ENCODE data around the gene MRPS35.
"Not testable (repeated sequence)": the region's sequence is repeated elsewhere in the genome, so short reads cannot be mapped to it uniquely, and the experiment has no call there.

The MRPS35 gene

DNA sequence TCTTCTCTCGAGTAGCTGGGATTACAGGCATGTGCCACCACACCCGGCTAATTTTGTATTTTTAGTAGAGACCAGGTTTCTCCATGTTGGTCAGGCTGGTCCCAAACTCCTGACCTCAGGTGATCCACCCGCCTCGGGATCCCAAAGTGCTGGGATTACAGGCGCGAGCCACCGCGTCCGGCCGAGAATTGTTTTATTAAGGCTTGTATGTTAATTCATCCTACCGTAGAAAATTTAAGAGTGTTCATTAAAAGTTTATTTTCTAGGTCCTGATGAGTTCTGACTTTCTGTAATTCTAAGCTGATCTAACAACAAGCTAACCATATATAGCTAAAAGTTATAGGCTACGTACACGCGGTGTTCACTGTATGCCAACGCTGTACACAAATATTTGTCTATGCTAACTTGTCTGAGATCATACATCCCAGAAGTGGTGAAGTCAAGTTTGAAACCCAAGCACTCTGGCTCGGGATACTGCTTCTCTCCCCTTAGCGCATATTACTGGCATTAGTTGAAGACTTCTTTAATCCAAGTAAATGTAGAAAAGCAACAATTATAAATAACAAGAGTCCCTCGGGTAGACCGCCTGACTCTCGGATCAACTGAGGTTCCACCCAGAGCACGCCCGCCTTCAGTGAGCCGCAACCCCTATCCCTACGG is 570 bp upstream of the MRPS35 start:
- DNase-seq = no peak

DNA sequence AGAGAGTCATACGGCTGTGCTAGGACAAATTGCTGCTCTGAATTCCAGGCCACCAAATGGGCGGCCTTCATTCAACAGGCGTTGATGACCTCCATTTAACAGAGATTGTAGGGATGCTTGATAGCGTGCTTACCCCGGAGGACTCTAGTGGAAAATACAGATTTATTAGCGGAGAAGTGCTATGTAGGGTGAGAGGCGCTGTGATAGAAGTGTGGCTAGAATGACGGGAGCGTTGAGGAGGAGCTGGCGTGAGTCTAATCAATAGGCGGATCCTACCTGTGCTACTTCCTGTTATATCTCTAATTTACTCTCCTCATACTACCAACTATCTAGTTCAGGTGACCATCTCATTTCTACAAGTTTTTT is 668 bp downstream of the MRPS35 start:
- DNase-seq = no peak

DNA sequence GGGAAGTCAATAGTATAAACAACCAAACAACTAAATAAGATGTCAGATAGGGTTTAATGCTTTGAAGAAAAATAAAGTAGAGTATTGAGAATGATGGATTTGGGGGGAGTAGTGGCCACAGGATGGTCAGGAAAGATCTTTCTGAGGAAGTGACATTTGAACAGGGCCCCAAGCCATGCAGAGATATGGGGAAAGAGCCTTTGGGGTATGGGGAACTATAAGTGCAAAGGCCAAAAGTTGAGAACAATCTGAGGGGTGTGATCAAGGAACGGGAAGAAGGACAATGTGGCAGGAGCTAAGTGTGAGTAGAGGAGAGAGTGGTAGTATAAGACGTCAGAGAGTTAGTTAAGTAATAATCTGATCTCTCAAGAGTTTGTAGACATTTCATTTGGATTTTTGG is 1.3 kb downstream of the MRPS35 start:
- no peak for DNase-seq

GRCh38 chr12:27723212-27723611 is 12.6 kb downstream of the MRPS35 start:
- DNase-seq = no peak

- no peak for DNase-seq
These were observed 19.5 kb downstream of the MRPS35 start for GRCh38 chr12:27730097-27730588.

GRCh38 chr12:27732281-27732680 is 21.6 kb downstream of the MRPS35 start:
- DNase-seq = no peak

- peak in 1 of 2 experiments; percentile 50 for DNase-seq
These were observed 22.5 kb downstream of the MRPS35 start for GRCh38 chr12:27733052-27733656.

- DNase-seq = no peak
These were observed 23.2 kb downstream of the MRPS35 start for GRCh38 chr12:27733791-27734190.

GRCh38 chr12:27734321-27734720 is 23.7 kb downstream of the MRPS35 start:
- not testable (repeated sequence) for DNase-seq

DNA sequence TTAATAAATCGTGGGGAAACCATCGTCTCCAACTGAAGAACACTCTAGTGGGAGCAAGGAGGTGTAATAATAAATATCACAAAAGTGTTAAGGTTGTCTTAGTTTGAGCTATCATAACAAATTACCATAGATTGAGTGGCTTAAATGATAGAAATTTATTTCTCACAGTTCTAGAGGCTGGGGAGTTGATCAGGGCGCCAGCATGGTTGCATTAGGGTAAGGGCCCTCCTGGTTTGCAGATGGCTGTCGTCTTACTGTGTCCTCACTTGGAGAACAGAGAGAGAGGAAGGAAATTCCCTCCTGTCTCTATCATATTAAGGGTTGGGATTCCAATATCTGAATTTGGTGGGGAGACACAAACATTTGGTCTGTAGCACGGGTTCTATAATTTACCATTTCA is 33.0 kb downstream of the MRPS35 start:
- no peak for DNase-seq

DNA sequence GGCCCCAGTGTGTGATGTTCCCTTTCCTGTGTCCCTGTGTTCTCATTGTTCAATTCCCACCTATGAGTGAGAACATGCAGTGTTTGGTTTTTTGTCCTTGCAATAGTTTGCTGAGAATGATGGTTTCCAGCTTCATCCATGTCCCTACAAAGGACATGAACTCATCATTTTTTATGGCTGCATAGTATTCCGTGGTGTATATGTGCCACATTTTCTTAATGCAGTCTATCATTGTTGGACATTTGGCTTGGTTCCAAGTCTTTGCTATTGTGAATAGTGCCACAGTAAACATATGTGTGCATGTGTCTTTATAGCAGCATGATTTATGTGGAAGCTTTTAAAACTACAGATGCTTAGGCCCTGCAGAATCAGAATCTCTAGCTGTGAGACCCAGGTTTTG is 35.1 kb downstream of the MRPS35 start:
- not testable (repeated sequence) for DNase-seq

DNA sequence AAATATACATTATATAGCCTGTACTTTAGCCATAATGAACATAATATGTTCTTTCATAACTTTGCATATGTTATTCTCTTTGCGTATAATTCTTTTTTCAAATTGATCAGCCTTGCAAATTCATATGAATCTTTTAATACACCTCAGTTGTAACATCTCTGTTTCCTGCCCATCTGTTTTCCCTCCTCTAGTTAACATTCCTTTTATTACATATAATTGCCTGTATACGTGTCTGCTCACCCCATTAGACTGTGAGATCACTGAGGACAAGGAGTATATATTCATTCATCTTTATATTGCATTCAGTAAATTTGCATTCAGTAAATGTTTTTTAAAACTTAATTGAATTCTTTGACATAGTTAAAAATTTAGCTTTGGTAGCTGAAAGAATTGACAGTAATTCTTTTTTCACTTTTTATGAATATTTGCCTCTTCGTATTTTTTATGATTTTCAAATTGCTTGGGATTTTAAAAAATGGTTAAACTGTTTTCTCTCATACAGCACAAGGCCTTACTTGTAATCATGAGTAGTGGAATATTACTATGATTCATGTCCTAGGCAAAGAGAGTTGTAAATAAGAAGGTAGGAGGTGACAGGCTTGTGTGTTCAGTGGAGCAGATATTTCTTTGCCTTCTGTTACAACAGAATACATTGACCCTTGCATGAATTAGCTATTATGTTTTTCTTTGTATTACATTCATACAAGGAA is 36.6 kb downstream of the MRPS35 start:
- no peak for DNase-seq

GRCh38 chr12:27751386-27752047 is 40.9 kb downstream of the MRPS35 start:
- DNase-seq = no peak

DNA sequence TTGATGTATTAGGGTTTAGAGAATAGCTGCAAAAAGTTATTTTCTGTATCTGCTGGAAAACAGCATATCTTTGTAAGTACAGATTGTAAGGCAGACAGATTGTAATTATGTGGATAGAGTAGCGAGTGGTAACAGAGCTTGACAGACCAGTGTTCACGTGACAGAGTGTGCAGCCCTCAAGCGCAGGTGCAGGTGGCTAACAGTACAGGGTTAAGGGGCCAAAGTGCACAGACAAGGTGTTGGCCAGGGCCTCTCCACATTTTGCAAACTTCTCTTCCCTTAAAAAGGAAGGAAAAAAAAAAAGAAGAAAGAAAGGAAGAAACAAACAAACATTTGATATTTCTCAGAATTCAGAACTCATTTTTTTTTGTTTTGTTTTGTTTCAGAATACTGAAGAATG is 44.2 kb downstream of the MRPS35 start:
- DNase-seq = no peak

- DNase-seq = no peak
These were observed 46.1 kb downstream of the MRPS35 start for GRCh38 chr12:27756670-27757195.

DNA sequence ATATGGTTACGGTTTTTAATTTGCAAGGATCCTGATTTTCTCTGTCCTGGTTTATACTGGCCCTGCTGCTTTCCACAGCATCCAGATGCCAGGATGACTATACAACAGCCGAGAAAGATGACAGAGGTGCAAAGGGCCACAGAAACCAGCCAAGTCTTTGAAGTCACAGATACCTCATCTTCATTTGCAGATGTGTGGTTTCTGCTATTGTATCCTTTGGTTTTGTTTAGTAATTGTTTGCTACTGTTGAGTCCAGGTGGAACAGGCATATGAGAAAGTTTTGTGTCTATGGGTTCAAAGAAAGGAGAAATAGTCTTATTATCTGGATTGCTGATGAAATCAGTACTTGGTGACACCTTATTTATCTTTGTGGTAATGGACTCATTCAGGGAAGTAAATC is 52.1 kb downstream of the MRPS35 start:
- DNase-seq = no peak

- no peak for DNase-seq
These were observed 56.0 kb downstream of the MRPS35 start for GRCh38 chr12:27766587-27766986.

- DNase-seq = no peak
These were observed 58.6 kb downstream of the MRPS35 start for GRCh38 chr12:27769142-27769673.

- no peak for DNase-seq
These were observed 61.1 kb downstream of the MRPS35 start for GRCh38 chr12:27771481-27772327.

DNA sequence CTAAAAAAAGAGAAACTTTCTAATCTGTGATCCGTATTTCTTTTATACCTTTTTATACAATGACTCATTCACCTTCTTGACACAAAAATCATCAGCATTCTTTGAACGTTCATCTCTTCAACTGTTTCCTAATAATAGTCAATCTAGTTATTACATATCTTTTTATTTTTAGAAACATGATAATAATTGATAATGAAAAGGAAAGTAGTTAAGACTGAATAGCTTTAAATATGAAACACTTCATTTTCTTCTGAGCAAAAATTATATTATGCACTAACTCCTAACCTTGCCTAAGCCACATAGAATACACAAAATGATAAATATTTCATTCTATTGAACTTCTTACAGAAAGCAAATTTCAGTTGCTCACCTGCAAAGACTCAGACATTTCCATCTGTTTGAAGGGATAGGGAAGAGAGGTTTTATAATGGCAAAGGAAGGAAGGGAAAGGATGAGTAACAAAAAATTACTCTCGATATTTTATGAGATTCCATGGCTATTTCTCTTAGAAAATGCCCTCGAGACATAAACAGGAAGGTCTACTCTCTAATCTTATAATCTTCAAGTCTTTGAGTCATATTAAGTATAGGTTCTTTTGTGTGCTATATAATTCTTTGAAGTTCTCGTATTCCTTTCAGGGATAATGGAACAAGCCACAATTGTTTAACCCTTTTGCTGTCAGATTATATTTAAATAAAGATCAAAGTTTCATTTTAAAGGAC is 61.9 kb downstream of the MRPS35 start:
- no peak for DNase-seq

GRCh38 chr12:27777141-27777540 is 66.5 kb downstream of the MRPS35 start:
- no peak for DNase-seq
